Ascending aorta (tissue), 2 donors: ENCODE measurements around the gene BRMS1. TPM values are rescaled to one million over a fixed set of nuclear protein-coding genes. Genes with fewer than 3 reads are reported as not detected.
A peak's percentile ranks its signal among the peaks of the same experiment; 100 is the strongest.

Source experiments
- DNase-seq, 2 donors: peaks; one replicate each; pipeline ENCODE4 v3.0.0-alpha.2; 2019; ENCODE audit warnings: low spot score in 2 of 2
- H3K27ac ChIP-seq, 2 donors: fragments of 200-600 bp; sonication (generic); one replicate each; pipeline ENCODE4 v1.5.1; 2016 to 2017; ENCODE audit warnings: mild to moderate bottlenecking in 1 of 2
- H3K27me3 ChIP-seq: fragments of 200-600 bp; sonication (generic); one replicate; pipeline ENCODE4 v1.5.1; 2017
- H3K36me3 ChIP-seq, 2 donors: fragments of 200-600 bp; sonication (generic); one replicate each; pipeline ENCODE4 v1.5.1; 2016
- H3K4me1 ChIP-seq, 2 donors: fragments of 200-600 bp; sonication (generic); one replicate each; pipeline ENCODE4 v1.5.1; 2016 to 2017; ENCODE audit warnings: mild to moderate bottlenecking in 1 of 2
- H3K4me3 ChIP-seq, 2 donors: fragments of 200-600 bp; sonication (generic); one replicate each; pipeline ENCODE4 v1.5.1; 2016 to 2017; ENCODE audit warnings: mild to moderate bottlenecking in 1 of 2
- H3K9me3 ChIP-seq, 2 donors: fragments of 200-600 bp; sonication (generic); one replicate each; pipeline ENCODE4 v1.5.1; 2016
- CTCF ChIP-seq, 3 experiments: fragments of 200-600 bp in 2 of 3; fragments of 450-650 bp in 1 of 3; sonication (generic) in 2 of 3; IDR thresholded peaks; one replicate each; pipeline ENCODE4 v1.5.1; 2016 to 2019; ENCODE audit warnings: antibody characterized with exemption in 3 of 3, mild to moderate bottlenecking in 1 of 3, moderate library complexity in 1 of 3
- intact Hi-C: fragments of 100-400 bp; cut with DNase I; formaldehyde crosslinking; loops from one replicate; pipeline ENCODE4 v1.15.1; 2023
- total RNA-seq: library from RNA; depleted of rRNA; stranded (reverse); fragments of >200 nt; gene quantifications from one replicate; pipeline ENCODE4 v1.1.0, GENCODE V29; 2016

Gene BRMS1
- total RNA-seq, 1 donor from 2014 or later, result 24.8 TPM

- no peak for DNase-seq
- no peaks in the 10 kb centered on the region for H3K27me3 ChIP-seq
- no peak overlapping the region for H3K27ac ChIP-seq
- intact Hi-C loops, result no loop called here
- H3K36me3 ChIP-seq, result peaks cover 37 to 41% of the 10 kb centered on the region in 2 donors
- no peaks in the 10 kb centered on the region for H3K9me3 ChIP-seq
- H3K4me1 ChIP-seq, result peaks cover 13 to 24% of the 10 kb centered on the region in 2 donors
- H3K4me3 ChIP-seq, result no peak overlapping the region
- no peak for TF ChIP-seq CTCF (IDR thresholded peaks at IDR 0.05)
These were observed 6.4 kb downstream of the BRMS1 start for GRCh38 chr11:66338276-66339161.

DNA sequence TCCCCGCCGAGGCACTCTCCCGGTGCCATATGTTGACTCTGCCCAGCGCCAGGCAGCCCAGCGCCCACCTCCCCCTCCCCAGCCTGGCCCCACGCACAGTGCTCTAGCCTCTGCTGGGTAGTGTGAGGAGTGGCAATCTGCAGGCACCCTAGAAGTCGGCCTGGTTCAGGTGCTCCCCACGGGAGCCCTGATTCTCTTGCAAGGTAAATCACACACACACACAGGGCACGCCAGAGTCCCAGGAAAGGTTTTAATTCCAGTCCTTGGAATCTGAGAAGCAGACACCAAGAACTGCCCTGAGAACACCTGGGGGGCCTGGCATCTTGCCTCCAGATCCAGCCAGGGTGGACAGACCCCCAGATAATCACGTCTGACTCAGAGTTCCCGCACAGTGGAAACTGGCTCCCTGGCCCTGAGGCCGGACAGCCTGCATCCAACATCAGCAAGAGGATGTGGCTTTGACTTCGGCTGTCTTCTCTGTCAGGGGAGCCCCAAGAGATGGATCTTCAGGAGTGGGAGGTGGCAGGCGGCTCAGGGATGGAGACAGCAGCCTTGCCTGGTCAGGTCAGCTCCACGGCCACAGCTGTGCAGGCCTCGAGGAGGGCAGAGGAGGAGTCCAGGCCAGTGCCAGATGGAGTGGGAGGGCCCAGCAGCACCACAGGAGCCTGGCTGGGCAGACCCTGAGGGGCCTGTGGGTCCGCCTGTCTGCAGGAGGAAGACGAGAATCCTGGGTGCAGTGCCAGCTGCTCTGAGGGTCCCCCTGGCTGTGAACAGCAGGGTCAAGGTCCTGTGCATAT is 7.6 kb downstream of the BRMS1 start:
- no peak for TF ChIP-seq CTCF (IDR thresholded peaks at IDR 0.05)
- H3K27ac ChIP-seq, result peak overlapping the region; percentile 42 to 73
- intact Hi-C loops, result no loop called here

DNA sequence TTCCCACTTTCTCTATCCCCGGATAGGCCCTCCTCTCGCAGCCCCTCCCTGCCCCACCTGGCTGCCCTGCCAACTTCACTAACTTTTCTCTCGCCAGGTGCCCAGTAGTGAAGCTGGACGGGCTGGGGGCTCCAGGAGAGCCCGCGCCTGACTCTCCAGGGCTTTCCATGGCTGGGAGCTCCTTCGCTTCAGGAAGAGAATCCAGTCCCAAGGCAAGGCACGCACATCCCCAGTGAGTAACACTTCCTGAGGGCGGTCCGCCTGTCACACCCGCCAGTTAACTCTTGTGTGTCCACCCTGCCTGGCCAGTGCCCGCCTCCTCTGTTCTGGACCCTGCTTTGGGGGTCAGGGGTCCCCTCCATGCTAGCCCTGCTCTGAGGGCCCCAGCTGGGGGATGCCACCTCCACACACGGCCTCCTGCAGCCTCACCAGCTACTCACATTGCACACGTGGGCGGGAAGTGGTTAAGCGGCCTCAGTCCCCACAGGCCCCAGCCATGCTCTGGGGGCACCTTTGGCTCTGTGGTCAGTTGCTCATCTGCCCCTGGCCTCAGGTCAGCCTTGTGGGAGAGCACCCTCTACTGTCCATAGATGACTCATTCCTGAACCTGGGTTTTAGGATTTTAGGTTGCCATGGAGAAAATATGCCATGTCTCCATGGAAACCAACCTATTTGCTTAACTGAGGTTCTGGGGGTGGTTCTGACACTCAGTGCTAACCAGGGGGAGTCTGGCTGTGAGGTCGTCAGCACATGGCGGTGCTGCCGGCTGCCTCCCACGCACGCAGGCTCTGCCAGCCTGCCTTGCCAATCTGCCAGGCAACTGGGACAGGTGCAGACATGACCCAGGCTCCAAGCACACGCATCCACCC is 8.4 kb downstream of the BRMS1 start, which contains the start of gene RIN1:
TSS of gene RIN1 (minus strand) at position 201 of the 869 bp plus-strand sequence. CDS start at position 169, 32 bp downstream.
- H3K36me3 ChIP-seq, result peaks cover 40 to 44% of the 10 kb centered on the region in 2 donors

More for the DNA sequence above, 7.6 kb downstream of the BRMS1 start:
- no peaks in the 10 kb centered on the region for H3K27me3 ChIP-seq
- H3K4me3 ChIP-seq, result no peak overlapping the region
- DNase-seq, result no peak
- peaks cover 13 to 23% of the 10 kb centered on the region in 2 donors for H3K4me1 ChIP-seq
- no peaks in the 10 kb centered on the region for H3K9me3 ChIP-seq
- H3K36me3 ChIP-seq, result peaks cover 45 to 48% of the 10 kb centered on the region in 2 donors

GRCh38 chr11:66335531-66336233 is 9.2 kb downstream of the BRMS1 start:
- TF ChIP-seq CTCF (IDR thresholded peaks at IDR 0.05), result no peak
- intact Hi-C loops, result no loop called here
- Histone ChIP-seq H3K4me3 (peak overlapping the region; percentile 72 to 78), H3K4me1 (peaks cover 13 to 23% of the 10 kb centered on the region in 2 donors), H3K9me3 (no peaks in the 10 kb centered on the region), H3K27ac (peak overlapping the region; percentile 73 to 75), H3K36me3 (peaks cover 32 to 36% of the 10 kb centered on the region in 2 donors), H3K27me3 (no peaks in the 10 kb centered on the region)
- no peak for DNase-seq

More for the DNA sequence above, 8.4 kb downstream of the BRMS1 start, which contains the start of gene RIN1:
- H3K27me3 ChIP-seq, result no peaks in the 10 kb centered on the region
- H3K27ac ChIP-seq, result peak within 1 kb of the TSS; percentile 73 to 75
- intact Hi-C loops, result no loop called here
- peak within 1 kb of the TSS; percentile 72 to 78 for H3K4me3 ChIP-seq
- no peaks in the 10 kb centered on the region for H3K9me3 ChIP-seq
- DNase-seq, result peak in 1 of 2 donors; percentile 84
- peak; percentile 9 to 33 (median 12) for TF ChIP-seq CTCF (IDR thresholded peaks at IDR 0.05)
- peaks cover 13 to 23% of the 10 kb centered on the region in 2 donors for H3K4me1 ChIP-seq
